Middle frontal gyrus (tissue), 1 donor: ENCODE measurements around the gene CSPG4.
"Not testable (repeated sequence)": the region's sequence is repeated elsewhere in the genome, so short reads cannot be mapped to it uniquely, and the experiment has no call there.

Experiments used
- DNase-seq: peaks from one replicate; pipeline ENCODE4 v3.0.0-alpha.2; 2015; ENCODE audit warnings: low spot score; ENCODE audit errors: extremely low spot score

CSPG4 gene

GRCh38 chr15:75649848-75650247 lies 62.8 kb downstream of the CSPG4 start:
- no peak for DNase-seq

DNA sequence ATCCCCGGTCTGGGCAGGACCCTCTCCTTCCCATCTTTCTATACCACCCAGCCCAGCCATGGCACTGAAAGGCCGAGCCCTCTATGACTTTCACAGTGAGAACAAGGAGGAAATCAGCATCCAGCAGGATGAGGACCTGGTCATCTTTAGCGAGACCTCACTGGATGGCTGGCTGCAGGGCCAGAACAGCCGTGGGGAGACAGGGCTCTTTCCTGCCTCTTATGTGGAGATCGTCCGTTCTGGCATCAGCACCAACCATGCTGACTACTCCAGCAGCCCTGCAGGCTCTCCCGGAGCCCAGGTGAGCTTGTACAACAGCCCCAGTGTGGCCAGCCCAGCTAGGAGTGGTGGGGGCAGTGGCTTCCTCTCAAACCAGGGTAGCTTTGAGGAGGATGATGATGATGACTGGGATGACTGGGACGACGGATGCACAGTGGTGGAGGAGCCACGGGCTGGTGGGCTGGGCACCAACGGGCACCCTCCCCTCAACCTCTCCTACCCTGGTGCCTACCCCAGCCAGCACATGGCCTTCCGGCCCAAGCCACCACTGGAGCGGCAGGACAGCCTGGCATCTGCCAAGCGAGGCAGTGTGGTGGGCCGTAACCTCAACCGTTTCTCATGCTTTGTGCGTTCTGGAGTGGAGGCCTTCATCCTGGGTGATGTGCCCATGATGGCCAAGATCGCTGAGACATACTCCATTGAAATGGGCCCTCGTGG lies 63.4 kb downstream of the CSPG4 start:
- no peak for DNase-seq

DNA sequence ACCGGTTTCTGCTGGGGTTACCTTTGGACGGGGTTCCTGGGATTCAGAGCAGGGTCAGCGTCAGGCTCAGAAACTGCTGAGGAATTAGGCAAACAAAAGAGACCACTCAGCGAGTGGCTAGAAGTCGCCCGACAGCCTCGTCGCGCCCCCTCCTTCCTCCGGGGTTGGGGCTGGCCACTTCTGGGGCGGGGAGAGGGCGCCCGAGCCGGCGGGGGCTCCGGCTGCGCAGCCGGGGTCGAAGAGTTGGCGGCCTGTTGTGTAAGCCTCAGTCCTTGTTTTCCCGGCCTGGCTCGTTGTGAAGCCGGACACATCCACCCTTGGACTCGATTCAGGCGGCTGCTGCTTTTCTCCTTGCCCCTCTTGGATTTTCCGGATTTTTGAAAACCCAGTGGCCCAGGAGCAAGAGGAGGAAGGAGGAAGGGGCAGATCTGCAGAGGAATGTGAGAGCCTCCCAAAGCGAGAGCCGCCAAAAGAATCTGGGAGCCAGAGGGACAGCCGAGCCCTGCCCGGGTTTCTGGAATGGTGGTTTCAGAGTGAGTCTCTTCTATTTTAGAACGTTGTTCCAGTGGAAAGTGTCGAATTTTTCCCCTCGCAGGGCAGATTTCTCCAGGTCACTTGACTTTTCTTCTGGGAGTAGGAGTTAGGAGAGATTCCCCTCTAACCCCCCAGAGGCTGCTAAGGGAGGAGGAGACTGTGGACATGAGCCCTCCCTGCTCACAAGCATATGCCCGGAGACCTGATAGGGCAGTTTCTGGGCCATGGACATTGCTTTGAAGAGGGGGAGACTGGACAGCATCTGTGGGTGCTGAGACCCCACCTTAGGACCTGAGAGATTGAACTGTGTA lies 64.3 kb downstream of the CSPG4 start:
- no peak for DNase-seq

DNA sequence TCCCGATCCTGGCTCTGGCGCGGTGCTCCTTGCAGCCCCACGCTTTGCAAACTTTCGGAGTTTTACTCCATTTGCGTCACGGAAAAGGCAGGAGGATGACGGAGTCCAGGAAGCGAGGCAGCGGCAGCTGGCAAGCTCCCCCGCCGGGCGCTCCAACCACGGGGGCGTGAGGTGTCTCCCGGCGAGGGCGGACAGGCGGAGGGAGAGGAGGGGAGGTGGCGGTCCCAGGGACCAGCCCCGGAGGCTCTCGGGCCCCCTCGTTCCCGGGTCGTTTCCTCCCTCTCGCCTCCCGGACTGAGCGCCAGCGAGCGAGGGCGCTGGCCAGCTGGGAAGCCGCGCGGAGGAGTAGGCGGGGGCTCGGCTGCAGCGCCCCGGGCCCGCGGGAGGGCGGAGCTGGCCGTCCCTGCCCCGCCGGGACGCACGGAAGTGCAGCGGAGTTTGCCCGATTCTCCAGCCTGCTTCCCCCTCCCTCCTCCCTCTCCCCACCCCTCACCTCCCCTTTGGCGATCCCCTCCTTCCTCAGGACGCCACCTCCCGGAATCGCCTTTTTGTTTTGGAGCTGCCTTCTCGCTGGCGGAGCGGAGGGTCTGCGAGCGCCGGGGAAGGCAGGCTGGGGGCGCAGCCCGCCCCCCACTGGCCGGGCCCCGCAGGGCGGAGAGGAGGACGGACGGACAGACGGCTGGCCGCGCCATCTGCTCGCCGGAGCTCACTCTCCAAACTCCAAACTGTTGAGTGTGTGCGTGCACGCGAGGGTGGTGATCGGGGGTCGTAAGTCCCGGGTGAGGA lies 65.1 kb downstream of the CSPG4 start, which contains the start of gene SNX33:
TSS of gene SNX33 (plus strand) at position 543 of the 786 bp plus-strand sequence. CDS start 1,191 bp downstream, outside the sequence.
- no peak for DNase-seq

DNA sequence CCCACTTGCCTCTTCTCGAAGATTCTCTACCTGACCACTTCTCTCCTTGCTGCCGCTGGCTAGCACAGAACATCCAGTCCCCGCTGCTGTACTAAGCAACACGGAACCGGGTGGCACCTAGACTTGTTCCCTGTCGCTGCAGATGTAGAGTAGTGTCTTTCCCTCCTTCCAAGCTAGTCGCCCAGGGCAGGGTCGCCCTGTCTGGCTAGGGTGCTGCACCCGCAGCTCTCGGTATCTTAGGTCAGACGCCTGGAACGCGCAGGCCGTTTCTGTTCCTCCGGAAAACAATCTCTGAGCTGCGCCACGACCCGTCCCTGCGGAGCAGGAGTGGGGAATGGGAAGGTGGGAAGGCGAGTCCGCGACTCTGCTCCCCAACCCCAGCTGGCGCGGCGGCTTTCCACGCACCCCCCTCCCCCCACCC lies 65.7 kb downstream of the CSPG4 start:
- no peak for DNase-seq

GRCh38 chr15:75646112-75646943 lies 66.3 kb downstream of the CSPG4 start:
- DNase-seq = no peak

DNA sequence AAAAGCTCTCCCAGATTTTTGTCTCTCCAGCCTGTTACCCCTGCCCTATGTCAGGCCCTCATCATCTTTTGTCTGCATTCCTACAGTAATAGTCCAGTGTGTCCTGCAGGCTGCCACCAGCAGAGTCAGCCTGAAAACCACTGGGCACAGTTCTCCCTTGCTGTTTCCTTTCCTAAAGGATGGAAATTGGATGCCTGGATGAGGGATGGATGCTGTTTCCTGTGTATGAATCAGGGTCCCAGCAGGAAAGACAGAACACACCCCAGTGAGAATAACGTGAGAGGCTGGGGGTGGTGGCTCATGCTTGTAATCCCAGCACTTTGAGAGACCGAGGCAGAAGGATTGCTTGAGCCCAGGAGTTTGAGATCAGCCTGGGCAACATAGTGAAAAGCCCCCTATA lies 68.3 kb downstream of the CSPG4 start:
- DNase-seq = no peak

GRCh38 chr15:75641603-75642002 lies 71.0 kb downstream of the CSPG4 start:
- DNase-seq = no peak

GRCh38 chr15:75641179-75641503 lies 71.5 kb downstream of the CSPG4 start:
- DNase-seq = no peak

DNA sequence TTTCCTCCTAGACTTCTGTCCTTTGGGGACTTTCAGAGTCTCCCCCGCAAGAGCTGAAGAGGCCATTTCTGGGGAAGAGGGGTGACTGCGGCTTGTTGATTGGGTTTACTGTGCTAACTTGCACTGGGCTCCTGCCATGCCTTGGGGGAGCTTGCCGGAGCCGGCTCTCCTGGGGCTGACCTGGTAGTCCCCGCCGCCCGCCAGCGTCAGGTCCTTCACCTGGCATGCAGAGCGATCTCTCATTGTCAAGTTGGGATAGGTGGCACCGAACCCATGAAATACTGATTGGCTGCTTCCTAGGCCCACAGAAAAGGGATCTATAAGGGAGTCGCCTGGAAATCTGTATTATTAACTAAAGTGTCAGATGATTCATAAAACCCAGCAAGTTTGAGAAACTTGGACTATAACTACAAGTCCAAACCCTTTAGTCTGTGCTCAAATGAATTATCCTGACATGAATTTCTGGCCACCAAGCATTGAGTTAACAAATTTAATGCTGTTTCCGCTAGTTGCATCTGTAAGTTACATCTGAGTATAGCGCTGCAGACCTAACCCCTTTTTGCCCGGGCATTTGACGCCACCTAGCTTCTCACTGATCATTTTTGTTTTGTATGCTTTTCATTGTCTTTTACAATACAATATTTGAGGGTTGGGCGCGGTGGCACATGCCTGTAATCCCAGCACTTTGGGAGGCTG lies 72.0 kb downstream of the CSPG4 start:
- no peak for DNase-seq

DNA sequence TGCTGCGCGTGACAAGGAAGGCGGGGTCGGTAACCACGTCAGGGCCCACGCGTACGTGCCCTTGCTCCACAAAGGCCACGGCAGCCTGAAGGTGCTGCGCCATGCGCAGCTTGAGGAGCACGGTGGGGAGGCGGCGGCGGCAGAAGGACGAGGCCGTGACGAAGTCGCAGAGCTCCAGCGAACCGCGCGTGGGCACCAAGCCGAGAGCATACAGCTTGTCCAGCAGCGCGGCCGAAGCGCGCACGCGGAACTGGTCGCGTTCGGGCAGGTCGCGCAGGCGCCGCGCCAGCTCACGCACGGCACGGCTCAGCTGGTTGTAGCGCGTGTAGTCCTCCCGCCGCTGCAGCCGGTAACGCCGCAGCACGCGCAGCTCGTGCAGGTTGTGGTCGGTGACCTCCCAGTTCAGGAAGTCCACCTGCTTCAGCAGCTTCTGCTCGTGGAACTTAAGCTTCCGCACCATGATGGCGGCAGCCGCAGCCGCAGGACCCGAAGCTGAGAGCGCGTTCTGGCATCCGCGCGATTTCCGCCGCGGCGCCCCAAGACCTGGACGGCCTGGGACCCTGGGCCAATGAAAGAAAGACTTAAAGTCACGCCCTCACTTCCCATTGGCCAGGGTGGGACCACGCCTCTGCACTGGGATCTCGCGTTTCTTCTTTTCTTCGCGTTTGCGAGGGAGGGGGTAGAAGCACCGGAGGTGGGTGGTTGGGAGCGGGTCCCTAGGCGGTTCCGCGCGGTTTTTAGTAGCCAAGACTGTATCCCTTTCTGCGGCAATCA lies 72.8 kb downstream of the CSPG4 start, which contains the start of gene IMP3:
TSS of gene IMP3 (minus strand) at position 516 of the 774 bp plus-strand sequence. CDS start at position 460, 56 bp downstream.
- DNase-seq = peak; percentile 98

- no peak for DNase-seq
Measured at GRCh38 chr15:75639191-75639708, 73.4 kb downstream of the CSPG4 start.

- DNase-seq = no peak
Measured at GRCh38 chr15:75637245-75638009, 75.2 kb downstream of the CSPG4 start.

- no peak for DNase-seq
Measured at GRCh38 chr15:75636026-75636425, 76.6 kb downstream of the CSPG4 start.

- DNase-seq = not testable (repeated sequence)
Measured at GRCh38 chr15:75633922-75634321, 78.7 kb downstream of the CSPG4 start.

DNA sequence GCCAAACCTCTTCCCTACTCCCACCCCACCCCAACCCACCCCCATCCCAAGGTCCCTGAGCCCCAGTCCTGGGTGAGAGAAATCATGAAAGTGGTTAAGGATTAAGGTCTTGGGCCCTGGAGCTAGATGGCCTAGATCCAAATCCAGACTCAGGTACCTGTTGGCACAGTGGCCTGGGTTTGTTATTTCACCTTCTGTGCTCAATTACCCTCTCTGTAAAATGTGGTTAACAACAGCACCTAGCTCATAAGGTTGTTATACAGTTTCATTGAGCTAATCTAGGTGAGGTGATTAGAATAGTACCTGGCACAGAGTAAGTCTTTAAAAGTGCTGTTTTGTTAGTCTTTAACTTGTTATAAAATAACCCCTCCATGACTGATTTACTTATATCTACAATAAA lies 80.7 kb downstream of the CSPG4 start:
- no peak for DNase-seq

DNA sequence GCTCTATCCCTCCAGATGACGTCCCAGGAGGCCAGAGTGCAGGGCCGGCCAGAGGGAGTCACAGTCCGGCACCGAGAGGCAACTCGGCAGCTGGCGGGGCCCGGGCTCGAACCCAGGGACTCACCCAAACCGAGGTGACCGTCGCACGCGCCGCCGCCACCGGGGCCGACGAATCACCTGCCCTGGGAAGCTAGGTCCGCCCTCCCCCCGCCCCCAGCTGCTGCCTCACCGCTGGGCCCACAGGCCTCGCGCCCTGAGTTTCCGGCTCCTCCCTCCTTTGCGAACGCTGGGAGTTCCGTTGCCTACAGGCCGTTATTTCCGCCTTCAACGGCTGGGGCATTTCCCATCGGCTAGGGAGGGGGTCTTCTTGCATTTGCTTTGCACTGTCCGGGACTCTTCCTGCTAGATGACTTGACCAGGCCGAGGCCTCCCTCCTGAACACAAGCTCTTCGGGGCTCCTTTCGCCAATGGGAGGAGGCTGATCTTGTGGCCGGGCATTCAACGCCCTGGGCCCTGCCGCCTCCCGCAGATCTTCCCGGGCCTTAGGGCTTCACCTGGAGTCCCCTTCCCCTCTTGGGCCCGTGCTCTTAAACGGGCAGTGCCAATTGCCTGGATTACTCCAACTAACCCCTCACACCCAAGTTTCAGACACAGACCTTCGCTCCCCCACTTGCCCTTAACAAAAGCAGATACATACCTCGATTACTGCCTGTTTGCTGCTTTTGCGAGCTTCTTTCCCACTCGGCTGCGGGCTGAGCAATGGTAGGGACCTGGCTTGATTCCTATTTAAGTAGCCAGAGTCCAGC lies 86.9 kb downstream of the CSPG4 start, which contains the start of gene SNUPN:
TSS of gene SNUPN (minus strand) at position 184 of the 806 bp plus-strand sequence. CDS start 4,674 bp downstream, outside the sequence.
- peak; percentile 67 for DNase-seq
